Measurements from ENCODE around the gene KCNF1.

KCNF1 gene, protein sequence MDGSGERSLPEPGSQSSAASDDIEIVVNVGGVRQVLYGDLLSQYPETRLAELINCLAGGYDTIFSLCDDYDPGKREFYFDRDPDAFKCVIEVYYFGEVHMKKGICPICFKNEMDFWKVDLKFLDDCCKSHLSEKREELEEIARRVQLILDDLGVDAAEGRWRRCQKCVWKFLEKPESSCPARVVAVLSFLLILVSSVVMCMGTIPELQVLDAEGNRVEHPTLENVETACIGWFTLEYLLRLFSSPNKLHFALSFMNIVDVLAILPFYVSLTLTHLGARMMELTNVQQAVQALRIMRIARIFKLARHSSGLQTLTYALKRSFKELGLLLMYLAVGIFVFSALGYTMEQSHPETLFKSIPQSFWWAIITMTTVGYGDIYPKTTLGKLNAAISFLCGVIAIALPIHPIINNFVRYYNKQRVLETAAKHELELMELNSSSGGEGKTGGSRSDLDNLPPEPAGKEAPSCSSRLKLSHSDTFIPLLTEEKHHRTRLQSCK

DNA sequence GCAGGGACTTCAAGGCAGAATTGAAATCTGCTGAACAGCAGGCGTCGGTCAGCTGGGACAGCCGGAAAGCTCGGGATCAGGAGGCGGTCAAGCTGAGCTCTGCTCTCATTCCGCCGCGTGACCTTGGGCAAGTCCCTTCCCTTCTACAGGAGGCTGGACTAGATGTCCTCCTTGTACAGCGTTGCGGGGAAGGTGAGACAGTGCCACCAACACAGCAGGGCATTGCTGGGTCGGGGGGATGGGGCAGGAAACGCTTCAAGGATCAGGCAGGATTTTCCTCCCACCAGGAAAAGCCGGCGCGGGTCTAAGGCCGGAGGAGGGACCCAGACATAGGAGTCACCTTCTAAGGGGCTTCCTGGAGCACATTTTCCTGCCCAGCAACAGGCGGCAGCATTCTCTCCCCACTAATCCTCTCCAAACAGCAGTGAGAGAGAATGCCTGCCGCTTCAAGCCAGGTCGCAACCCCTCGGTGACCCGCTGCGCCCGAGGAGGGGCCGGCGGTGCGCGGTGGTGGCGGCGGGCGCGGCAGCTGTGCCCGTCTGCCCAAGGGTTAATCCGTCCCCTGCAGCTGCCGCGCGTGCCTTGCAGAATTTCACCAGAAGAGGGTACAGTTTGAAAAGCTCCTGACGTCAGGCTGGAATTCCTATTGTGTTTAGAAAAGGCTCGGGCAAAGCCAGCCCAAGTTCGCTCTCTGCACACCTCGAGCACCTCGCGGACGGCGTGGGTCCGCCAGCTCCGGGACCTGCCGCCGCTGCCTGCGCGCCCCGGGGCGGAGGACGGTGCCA is at the start of gene KCNF1:
Gene KCNF1 (plus strand): TSS at position 644 of the 785 bp plus-strand sequence. CDS start 493 bp downstream, outside the sequence.
- no peak for DNase-seq (ENCODE audit: low read depth in 2 of 2)

DNA sequence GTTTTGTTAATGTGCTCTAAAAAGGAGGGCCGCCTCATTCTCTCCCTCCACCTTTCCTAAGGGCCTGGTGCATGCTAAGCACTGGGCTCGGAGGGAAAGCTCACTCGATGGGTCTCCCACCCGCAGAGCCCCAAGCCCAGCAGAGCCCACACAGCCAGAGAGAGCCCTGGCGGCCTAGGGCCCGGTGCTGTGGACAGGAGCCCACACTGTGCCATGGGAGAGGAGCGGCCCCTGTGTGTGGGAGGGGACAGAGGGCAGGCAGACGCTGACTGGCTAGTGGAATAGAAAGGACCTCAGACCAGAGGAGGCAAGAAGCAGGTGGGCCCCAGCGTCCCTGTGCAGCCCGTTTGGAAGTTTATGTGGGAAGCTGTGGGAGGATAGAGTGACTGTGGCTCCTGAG is 49.4 kb upstream of the KCNF1 start:
- DNase-seq (ENCODE audit: low read depth in 2 of 2): no peak

DNA sequence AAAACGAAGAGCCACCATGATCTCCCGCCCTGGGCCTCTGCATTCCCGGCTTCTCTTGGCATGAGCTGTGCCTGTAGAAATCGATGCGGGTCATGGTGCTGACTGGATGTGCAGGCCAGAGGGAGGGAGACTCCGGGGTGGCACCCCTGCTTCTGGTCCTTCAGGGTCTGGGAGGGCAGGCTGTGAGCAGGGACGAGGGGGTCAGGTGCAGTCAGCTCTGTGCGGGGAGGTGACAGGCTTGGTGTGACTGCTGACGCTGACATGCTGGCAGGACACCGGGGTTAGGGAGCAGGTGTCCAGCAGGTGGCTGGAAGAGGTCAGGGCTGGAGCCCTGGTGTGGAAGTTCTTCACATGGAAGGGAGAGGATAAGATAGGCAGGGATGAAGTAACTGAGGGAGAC is 48.7 kb upstream of the KCNF1 start:
- no peak for DNase-seq (ENCODE audit: low read depth in 2 of 2)

DNA sequence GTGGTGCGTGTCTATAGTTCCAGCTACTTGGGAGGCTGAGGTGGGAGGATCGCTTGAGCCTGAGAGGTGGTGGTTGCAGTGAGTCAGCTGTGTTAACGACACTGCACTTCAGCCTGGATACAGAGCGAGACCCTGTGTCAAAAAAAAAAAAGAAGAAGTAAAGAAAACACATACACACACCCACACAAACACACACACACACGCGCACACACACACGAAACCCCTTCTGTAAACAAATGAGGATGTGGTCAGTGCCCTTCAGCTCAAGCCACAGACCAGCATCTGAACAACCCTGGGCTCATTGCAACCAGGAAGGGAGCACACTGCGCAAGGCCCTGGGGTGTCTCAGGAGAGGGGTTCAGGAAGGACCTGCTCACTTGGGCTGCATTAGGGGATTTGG is 47.9 kb upstream of the KCNF1 start:
- DNase-seq (ENCODE audit: low read depth in 2 of 2): no peak

DNA sequence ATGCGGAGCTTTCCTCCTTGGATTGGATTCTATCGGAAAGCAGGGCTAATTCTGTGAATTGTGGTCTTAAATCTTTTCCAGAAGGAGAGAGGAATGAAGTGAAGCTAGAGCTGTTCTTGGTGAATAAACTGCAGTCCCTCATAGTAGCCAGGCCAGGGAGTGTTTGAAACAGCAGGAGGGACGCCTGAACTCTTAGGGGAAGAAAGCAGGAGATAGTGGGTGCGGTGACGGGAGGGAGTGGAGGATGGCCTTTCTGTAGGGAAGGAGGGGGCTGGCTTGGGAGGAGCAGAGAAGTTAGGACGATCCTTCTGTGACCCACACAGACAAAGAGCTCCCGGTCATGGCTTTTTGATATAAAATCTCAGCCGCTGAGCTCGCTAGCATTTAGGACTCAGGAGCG is 47.5 kb upstream of the KCNF1 start:
- no peak for DNase-seq (ENCODE audit: low read depth in 2 of 2)

DNA sequence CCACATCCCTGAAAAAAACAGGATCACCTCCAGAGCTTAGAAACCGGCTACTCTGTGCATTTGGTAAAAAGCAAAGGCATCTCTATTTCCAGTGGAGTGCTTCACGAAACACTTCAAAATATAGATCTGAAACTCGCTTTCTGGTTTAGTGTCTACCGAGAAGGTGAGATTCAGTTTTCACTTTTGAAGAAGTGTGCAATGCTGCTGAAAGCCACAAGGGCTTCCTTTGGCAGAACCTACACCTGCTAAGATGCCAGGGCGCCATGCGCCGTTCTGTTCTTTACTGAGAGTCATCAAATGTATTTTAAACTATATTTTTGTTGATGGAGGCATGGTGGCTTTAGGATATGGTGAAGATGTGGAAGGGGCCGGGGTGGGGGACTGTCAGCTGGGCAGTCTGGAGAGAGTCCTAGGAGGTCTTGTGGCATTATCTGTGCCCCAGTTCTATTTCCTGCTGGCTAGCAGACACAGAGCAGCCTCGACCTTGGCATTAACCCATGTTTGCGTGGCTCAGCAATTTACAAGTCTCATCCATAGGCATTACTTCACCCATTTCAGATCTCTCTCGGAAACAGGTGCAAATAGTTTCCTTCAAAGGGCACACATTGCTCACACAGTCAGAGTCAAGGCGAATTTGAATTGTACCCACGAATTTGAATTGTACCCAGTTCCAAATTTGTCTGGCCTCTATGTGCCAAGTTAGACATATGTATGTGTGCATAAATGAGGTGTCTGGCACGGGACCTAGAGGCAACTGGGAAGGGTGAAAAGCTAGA is 46.7 kb upstream of the KCNF1 start:
- DNase-seq (ENCODE audit: low read depth in 2 of 2): no peak

DNA sequence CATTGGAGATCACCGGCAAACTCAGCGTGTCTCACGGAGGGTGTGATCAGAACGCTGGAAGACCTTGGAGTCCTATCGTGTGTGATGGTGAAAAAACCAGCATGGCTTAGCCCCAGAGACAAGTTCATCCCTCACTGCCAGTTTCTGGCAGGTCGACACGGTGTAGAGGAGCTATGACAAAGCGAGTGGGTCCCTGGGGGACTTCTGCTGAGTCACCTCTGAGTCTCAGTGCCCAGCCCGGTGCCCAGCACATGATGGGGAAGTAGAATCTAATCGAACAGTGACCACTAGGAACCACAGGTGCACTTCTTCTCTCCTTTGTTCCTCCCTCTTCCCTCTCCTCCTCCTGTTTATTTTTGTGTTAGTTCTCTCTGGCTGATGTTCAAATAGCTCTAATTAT is 45.9 kb upstream of the KCNF1 start:
- DNase-seq (ENCODE audit: low read depth in 2 of 2): no peak

DNA sequence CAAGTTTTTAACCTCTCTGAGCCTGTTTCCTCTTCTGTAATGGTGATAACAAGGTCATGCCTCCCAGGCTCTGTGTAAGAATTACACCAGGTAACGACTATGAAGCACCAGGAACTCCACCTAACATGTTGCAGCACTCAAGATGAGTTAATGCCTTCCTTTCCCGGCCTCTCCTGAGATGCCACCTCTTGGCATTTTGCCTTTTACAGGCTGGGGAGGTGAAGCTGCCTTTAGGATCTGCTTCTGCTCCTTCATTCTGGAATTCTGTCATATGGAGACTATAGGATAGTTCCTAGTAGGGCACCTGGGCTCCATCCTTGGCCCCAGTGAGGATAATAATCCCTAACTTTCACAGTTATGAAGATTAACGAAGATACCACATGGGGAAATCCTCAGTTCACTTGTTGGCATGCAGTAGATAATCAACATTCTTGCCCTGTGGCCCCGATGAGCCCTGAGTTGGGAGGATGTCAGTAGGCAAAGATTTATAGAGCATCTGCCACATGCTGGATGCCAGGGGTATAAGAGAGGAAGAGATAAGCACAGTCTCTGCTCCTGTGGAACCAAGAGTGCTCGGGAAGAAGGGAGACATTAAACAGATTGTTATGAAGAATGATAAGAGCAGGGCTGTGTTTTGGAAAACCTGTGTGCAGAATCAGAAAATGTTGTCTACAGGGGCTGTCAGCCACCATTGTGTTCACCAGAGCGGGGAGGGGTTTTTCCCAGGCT is 43.9 kb upstream of the KCNF1 start:
- DNase-seq (ENCODE audit: low read depth in 2 of 2): no peak

DNA sequence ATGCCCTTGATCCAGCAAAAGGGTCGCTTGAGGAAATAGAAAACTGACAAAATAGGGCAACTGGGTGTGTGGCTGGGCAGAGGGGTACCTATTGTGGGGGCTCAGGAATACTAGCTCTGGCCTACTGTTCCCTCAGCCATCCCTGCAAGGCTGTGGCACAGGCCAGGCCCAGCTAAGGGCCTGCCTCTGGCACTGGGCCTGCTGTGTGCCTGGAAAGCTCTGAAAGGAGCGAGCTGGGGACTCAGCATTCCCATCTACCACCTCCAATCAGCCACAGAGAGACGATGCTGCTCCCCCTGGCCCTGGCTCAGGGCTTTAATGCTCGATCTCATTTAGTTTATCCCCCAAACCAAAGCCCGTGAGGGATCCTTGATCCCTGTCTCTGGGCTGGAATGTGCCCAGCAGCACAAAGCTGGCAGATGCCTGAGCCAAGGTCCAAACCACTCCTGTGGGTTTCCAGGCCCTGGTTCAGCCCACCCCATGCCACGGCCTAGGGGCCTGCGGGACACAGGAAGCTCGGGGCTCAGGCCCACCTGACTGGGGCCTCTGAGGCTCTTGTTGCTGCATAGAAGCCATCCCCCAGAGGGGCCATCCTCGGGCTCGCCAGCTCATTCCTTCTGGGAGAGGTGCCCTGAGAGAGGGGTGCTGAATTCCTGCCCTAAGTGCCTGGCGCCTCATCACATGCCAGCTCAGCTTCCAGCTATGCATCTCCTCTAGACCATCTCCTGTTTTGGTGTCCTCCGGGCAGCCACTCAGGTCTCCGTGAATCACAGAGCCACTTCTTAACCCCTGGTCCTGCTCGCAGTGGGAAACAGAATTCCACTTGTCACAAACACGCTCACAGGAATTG is 43.0 kb upstream of the KCNF1 start:
- DNase-seq (ENCODE audit: low read depth in 2 of 2): no peak

DNA sequence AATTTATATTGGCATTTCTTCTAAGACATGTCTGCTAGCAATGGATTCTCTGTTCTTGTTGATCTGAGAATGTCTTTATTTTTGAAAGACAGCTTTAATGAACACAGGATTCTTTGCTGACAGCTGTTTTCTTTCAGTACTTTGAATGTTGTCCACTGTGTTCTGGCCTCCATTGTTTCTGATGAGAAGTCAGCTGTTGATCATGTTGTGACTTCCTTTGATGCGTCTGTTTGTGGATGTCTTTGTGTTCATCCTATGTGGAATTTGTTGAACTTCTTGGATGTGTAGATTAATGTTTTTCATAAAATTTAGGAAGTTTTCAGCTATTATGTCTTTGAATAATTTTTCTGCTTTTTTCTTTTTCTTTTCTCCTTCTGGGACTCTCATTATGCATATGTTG is 39.8 kb upstream of the KCNF1 start:
- DNase-seq (ENCODE audit: low read depth in 2 of 2): no peak

DNA sequence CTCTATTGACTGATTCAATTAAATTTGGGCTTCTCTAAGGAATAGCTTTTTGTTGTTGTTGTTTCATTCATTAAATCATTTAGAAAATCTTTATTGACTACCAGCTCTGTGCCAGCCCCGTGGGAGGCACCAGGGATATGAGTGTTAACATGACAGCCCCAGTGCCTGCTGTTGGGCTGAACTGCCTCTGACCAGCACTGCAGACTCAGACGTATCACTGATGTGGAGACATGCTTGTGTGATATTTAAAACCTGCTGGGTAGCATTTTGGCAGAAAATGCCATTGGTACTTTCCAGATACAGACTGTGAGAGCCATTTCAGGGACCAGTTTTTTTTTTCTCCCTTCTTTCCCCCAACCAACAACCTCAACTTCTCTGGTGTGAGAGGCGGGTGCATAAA is 38.6 kb upstream of the KCNF1 start:
- no peak for DNase-seq (ENCODE audit: low read depth in 2 of 2)

DNA sequence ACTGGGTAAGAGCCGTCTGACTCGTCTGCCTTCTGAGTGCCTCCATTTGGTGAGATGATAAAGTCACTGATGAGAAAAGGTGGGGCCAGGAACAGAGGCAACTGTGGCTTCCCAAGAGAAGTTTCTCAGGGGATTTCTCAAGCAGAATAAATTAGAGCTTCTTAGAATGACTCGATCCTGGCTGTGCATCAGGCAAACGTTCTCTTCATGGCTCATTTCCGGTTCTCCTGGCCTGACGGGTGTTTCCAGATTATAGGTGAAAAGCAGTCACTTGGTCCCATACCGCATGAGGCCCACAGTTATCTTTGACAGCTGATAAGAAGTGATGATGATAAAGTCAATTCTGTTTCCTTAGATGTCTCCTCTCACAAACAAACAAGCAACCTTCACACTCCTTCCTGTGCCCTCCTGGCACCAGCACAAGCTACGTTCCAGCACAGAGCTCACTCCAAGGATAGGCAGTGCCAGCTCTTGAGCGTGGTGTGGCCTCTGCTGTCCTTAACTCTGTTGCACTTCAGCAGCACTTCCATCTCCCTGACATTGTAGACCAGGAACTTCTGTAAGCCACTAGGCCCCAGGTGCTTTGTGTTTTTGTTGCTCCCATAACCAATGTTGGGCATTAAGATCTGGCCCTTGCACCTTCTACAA is 37.8 kb upstream of the KCNF1 start:
- no peak for DNase-seq (ENCODE audit: low read depth in 2 of 2)

DNA sequence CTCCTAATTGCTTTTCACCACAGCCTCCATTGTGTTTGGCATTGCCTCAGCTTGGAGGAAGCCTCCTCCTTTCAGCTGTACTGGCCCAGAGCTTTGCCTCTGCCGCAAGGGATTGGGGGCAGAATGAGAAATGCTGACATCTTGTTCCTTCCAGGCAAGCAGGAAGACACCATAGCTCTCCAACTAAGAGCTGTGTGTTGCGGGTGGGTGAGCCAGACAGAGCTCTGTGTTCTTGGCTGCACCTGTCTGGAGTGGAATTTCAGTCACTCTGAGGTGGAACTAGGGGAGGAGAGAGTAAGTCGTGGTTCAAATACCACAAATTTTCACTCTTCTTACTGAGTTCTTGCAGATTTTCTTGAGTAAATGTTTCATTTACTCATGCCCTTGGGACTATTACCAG is 36.6 kb upstream of the KCNF1 start:
- no peak for DNase-seq (ENCODE audit: low read depth in 2 of 2)

DNA sequence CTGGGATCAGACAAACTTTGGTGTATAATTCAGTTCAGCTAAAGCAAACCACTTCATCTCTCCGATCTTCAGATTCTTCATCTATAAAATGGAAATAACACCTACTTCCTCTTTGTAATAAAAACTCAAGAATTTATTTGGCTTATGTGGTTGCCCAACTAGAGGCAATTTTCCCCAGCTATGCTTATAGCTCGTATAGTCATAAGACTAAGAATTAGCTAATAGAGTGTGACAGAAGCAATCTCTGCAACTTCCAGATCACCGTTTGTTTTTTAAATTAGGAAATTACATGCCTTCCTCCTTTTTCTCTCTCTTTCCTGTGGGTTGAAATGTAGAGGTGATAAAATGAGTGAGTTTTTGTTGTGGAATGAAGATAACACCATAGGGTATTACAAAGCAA is 35.3 kb upstream of the KCNF1 start:
- no peak for DNase-seq (ENCODE audit: low read depth in 2 of 2)

DNA sequence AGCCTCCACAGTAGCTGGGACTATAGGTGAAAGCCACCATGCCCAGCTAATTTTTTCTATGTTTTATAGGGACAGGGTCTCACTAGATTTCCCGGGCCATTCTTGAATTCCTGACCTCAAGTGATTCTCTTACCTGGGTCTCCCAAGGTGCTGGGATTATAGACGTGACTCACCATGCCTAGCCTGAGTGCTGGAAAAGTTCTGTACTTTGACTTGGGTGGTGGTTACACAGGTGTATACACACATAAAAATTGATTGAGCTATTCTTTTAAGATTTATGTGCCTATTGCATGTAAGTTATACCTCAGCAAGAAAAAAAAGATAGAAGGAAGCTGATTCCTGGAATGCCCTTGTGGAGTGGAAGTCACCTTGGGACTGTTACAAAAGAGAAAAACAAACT is 34.8 kb upstream of the KCNF1 start:
- DNase-seq (ENCODE audit: low read depth in 2 of 2): no peak

DNA sequence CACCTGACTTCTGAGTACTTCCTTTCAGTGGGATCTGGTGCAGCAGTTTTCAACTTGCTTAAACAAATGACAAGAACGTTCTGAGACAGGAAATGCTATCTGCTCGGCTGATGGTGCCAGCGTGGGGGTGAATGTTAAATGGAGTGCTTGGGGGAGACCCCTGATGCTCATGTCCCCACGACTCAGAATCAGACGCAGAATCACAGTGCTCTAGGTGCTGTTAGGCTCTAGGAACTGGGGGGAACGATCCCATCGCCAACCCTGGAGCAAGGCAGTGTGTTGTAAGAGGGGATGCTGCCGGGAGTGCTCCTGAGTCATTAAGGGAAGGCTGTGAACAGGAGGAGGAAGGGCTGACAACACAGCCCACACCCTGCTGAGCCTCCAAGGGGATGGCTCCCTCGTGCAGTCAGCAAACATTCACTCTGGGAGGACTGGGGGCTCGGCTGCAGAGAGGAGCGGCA is 34.1 kb upstream of the KCNF1 start:
- no peak for DNase-seq (ENCODE audit: low read depth in 2 of 2)

DNA sequence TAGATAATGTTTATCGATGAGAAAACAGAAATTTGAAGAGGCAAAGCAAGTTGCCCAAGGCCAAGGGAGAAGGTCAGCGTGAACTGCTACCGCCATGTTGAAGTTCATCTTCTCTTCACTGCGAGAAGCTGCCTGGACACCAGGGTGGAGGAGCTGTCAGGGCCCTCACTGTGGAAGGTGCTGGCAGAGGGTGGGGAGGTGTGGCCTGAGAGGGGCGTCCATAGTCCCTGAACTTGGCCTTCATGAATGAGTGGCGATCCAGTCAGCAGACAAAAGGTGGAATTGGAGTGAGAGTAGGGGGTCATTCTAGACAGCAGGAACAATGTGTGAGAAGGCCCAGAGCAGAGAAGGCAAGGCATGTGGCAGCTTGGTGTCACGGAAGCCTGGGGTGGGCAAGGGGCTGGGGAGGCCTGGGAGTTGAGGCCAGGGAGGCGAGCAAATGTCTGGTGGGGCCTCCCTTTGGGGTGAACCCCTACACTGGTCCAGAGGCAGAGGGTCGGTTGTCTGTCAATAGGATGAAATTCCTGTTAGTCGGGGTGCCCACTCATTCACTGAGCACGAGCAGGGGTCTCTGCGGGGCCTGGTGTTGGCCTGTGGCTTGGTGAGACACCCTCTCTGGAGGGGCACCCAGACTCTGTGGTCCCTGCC is 33.3 kb upstream of the KCNF1 start:
- no peak for DNase-seq (ENCODE audit: low read depth in 2 of 2)

DNA sequence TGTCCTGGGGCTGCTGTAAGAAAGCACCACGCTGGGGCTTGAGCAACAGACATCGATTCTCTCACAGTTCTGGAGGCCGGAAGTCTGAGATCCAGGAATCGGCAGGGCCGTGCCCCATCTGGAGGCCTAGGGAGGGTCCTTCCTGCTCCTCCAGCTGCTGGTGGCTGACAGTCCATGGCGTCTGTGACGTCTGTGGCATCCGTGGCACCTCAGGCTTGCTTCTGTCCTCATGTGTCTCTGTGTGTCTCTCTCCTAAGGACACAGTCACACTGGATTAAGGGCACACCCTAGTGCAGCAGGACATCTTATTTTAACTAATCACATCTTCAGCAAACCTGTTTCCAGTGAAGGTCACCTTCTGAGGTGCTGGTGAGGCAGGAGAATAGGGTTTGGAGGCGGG is 32.6 kb upstream of the KCNF1 start:
- no peak for DNase-seq (ENCODE audit: low read depth in 2 of 2)

All from stimulated activated CD8-positive, alpha-beta memory T cell treated with anti-CD3 and anti-CD28 coated beads, Interleukin-7, amount 100 ng/mL, for 4 hours (primary cell).